NCI-H2171 (cell line): ENCODE data around the gene RBM3.

Source experiments
- DNase-seq: peaks from one replicate; lab custom pipeline; 2025; lab: John Stamatoyannopoulos, UW

Gene RBM3

GRCh38 chrX:48626401-48627298 is 52.4 kb downstream of the RBM3 start:
- DNase-seq, result no peak
